NOMO-1 (cell line): Measurements from ENCODE around the gene PLAC9.
"Not testable (repeated sequence)": the region's sequence is repeated elsewhere in the genome, so short reads cannot be mapped to it uniquely, and the experiment has no call there.

Experiments
- DNase-seq, 2 experiments: peaks; one replicate each; lab custom pipeline; 2025; ENCODE audit not compliant: unreplicated experiment in 2 of 2; lab: John Stamatoyannopoulos, UW

PLAC9 gene

GRCh38 chr10:80137920-80138319, 5.4 kb downstream of the PLAC9 start:
- no peak for DNase-seq

GRCh38 chr10:80139265-80139664, 6.7 kb downstream of the PLAC9 start:
- no peak for DNase-seq

- no peak for DNase-seq
Observed at GRCh38 chr10:80140251-80140650, 7.7 kb downstream of the PLAC9 start.

- no peak for DNase-seq
Observed at GRCh38 chr10:80141696-80142460, 9.3 kb downstream of the PLAC9 start.

- DNase-seq: peak; percentile 2 to 65
Observed at GRCh38 chr10:80144067-80144695, 11.7 kb downstream of the PLAC9 start.

GRCh38 chr10:80144696-80145131, 12.2 kb downstream of the PLAC9 start:
- peak in 1 of 2 experiments; percentile 12 for DNase-seq

- not testable (repeated sequence) for DNase-seq
Observed at GRCh38 chr10:80145406-80146308, 13.1 kb downstream of the PLAC9 start.

GRCh38 chr10:80146918-80147317, 14.4 kb downstream of the PLAC9 start:
- DNase-seq: no peak

GRCh38 chr10:80148166-80148805, 15.8 kb downstream of the PLAC9 start:
- DNase-seq: no peak

GRCh38 chr10:80149123-80149522, 16.6 kb downstream of the PLAC9 start:
- DNase-seq: no peak

GRCh38 chr10:80150172-80150571, 17.6 kb downstream of the PLAC9 start:
- no peak for DNase-seq

GRCh38 chr10:80152820-80153219, 20.3 kb downstream of the PLAC9 start:
- DNase-seq: no peak

GRCh38 chr10:80153460-80153859, 20.9 kb downstream of the PLAC9 start:
- no peak for DNase-seq

- DNase-seq: no peak
Observed at GRCh38 chr10:80154626-80154977, 22.1 kb downstream of the PLAC9 start.

GRCh38 chr10:80154978-80155695, 22.6 kb downstream of the PLAC9 start:
- no peak for DNase-seq

GRCh38 chr10:80155696-80156215, 23.2 kb downstream of the PLAC9 start:
- no peak for DNase-seq

- DNase-seq: no peak
Observed at GRCh38 chr10:80156216-80156615, 23.7 kb downstream of the PLAC9 start.

GRCh38 chr10:80157561-80157960, 25.0 kb downstream of the PLAC9 start:
- DNase-seq: no peak

- DNase-seq: no peak
Observed at GRCh38 chr10:80158126-80158525, 25.6 kb downstream of the PLAC9 start.

GRCh38 chr10:80158598-80159127, 26.1 kb downstream of the PLAC9 start:
- no peak for DNase-seq
